ENCODE measurements around the gene GLOD5. TPM values are rescaled to one million over a fixed set of nuclear protein-coding genes. Genes with fewer than 3 reads are reported as not detected.

The GLOD5 gene
- total RNA-seq, 1 donor from 2014 or later = not detected

DNA sequence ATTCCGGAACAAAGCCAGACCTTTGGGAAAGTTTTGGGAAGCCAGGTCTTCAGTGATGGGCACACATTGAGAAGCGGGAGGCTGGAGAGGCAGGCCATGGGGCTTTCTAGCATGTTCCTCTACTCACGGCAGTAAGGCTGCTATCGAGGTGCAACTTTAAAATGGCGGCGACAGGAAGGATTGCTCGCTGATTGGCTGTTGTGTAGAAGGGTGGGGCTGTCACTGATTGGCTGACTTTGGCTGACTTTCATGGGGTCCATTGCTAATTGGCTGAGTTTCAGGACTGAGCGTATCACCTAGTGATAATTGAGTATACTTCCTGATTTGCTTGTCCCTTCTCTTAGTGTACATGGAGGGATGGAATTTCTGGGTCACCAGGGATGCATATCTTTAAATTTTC lies 19.7 kb upstream of the GLOD5 start:
- Mint-ChIP-seq H3K4me3 (ENCODE audit: low read depth) (no peak overlapping the region), H3K27me3 (no peaks in the 10 kb centered on the region), H3K36me3 (ENCODE audit: insufficient read depth) (no peaks in the 10 kb centered on the region), H3K27ac (no peak overlapping the region), H3K9me3 (ENCODE audit: low read depth) (peaks cover 14% of the 10 kb centered on the region), H3K4me1 (ENCODE audit: low read depth) (peaks cover 3% of the 10 kb centered on the region)
- TF ChIP-seq, protein P1, sequence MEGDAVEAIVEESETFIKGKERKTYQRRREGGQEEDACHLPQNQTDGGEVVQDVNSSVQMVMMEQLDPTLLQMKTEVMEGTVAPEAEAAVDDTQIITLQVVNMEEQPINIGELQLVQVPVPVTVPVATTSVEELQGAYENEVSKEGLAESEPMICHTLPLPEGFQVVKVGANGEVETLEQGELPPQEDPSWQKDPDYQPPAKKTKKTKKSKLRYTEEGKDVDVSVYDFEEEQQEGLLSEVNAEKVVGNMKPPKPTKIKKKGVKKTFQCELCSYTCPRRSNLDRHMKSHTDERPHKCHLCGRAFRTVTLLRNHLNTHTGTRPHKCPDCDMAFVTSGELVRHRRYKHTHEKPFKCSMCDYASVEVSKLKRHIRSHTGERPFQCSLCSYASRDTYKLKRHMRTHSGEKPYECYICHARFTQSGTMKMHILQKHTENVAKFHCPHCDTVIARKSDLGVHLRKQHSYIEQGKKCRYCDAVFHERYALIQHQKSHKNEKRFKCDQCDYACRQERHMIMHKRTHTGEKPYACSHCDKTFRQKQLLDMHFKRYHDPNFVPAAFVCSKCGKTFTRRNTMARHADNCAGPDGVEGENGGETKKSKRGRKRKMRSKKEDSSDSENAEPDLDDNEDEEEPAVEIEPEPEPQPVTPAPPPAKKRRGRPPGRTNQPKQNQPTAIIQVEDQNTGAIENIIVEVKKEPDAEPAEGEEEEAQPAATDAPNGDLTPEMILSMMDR (IDR thresholded peaks at IDR 0.05; ENCODE audit: unreplicated experiment) = no peak
- no peak for DNase-seq (ENCODE audit: low spot score, unreplicated experiment)

- TF ChIP-seq, protein P1 (IDR thresholded peaks at IDR 0.05; ENCODE audit: unreplicated experiment) = no peak
- H3K27ac Mint-ChIP-seq = no peak overlapping the region
- H3K9me3 Mint-ChIP-seq (ENCODE audit: low read depth) = peaks cover 7% of the 10 kb centered on the region
- no peaks in the 10 kb centered on the region for H3K36me3 Mint-ChIP-seq (ENCODE audit: insufficient read depth)
- H3K4me1 Mint-ChIP-seq (ENCODE audit: low read depth) = no peaks in the 10 kb centered on the region
- DNase-seq (ENCODE audit: low spot score, unreplicated experiment) = no peak
- H3K27me3 Mint-ChIP-seq = no peaks in the 10 kb centered on the region
- H3K4me3 Mint-ChIP-seq (ENCODE audit: low read depth) = no peak overlapping the region
Observed at GRCh38 chrX:48745222-48745621, 16.3 kb upstream of the GLOD5 start.

DNA sequence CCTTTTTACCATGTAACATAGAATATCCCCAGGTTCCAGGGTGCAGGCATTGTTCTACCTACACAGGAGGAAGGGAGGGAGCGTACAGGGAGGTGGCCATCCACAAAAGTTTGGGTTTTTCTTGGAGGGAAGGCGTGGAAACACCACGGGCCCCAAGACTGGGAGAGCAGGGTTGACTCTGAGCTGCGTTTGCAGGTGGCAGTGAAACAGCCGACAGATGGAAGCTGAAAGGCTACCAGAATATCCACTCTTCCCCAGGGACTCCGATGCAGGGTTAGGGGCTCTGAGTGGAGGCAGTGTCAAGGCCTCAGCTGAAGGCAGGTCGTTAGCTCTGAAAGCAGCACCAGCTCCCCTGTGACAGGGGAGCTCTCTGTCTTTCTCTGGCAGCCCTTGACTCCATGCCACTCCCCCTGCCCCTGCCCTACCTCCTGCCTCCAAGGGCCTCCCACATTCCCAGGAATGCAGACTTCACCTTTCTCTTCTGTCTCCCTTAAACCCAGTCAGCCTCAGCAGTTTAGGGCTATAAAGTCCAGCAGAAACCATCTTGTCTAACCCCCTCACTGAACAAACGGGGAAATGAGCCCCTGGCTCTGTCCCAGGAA lies 14.0 kb upstream of the GLOD5 start:
- no peaks in the 10 kb centered on the region for H3K36me3 Mint-ChIP-seq (ENCODE audit: insufficient read depth)
- H3K27me3 Mint-ChIP-seq = no peaks in the 10 kb centered on the region
- TF ChIP-seq, protein P1 (IDR thresholded peaks at IDR 0.05; ENCODE audit: unreplicated experiment) = no peak
- no peaks in the 10 kb centered on the region for H3K4me1 Mint-ChIP-seq (ENCODE audit: low read depth)
- peaks cover 3% of the 10 kb centered on the region for H3K9me3 Mint-ChIP-seq (ENCODE audit: low read depth)
- no peak for DNase-seq (ENCODE audit: low spot score, unreplicated experiment)
- H3K27ac Mint-ChIP-seq = peak overlapping the region; percentile 56
- no peak overlapping the region for H3K4me3 Mint-ChIP-seq (ENCODE audit: low read depth)

- Mint-ChIP-seq H3K27ac (no peak overlapping the region), H3K9me3 (ENCODE audit: low read depth) (peaks cover 3% of the 10 kb centered on the region), H3K4me3 (ENCODE audit: low read depth) (no peak overlapping the region), H3K4me1 (ENCODE audit: low read depth) (no peaks in the 10 kb centered on the region), H3K36me3 (ENCODE audit: insufficient read depth) (no peaks in the 10 kb centered on the region), H3K27me3 (no peaks in the 10 kb centered on the region)
- DNase-seq (ENCODE audit: low spot score, unreplicated experiment) = no peak
- TF ChIP-seq, protein P1 (IDR thresholded peaks at IDR 0.05; ENCODE audit: unreplicated experiment) = no peak
Observed at GRCh38 chrX:48749182-48749581, 12.4 kb upstream of the GLOD5 start.

DNA sequence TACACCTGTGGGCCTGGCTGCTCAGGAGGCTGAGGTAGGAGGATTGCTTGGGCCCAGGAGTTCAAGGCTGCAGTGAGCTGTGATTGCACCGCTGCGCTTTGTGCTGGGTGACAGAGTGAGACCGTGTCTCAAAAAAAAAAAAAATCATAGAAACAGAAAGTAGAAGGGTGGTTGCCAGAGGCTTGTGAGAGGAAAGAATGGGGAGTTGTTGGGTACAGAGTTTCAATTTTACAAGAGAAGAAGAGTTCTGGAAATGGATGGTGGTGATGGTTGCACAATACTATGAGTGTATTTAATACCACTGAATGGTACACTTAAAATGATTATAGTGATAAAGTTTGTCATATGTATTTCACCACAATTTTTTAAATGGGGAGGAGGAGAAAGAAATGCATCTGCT lies 10.2 kb upstream of the GLOD5 start:
- TF ChIP-seq, protein P1 (IDR thresholded peaks at IDR 0.05; ENCODE audit: unreplicated experiment) = no peak
- DNase-seq (ENCODE audit: low spot score, unreplicated experiment) = no peak
- Mint-ChIP-seq H3K4me3 (ENCODE audit: low read depth) (no peak overlapping the region), H3K4me1 (ENCODE audit: low read depth) (no peaks in the 10 kb centered on the region), H3K36me3 (ENCODE audit: insufficient read depth) (no peaks in the 10 kb centered on the region), H3K27me3 (no peaks in the 10 kb centered on the region), H3K27ac (no peak overlapping the region), H3K9me3 (ENCODE audit: low read depth) (peaks cover 7% of the 10 kb centered on the region)

Measured in progenitor cell of endocrine pancreas (in vitro differentiated cells).